CD14-positive monocyte (primary cell): Measurements from ENCODE around the gene STX2. TPM values are rescaled to one million over a fixed set of nuclear protein-coding genes. Genes with fewer than 3 reads are reported as not detected.

Source experiments
- DNase-seq, 3 donors: peaks; one replicate each; pipeline ENCODE4 v3.0.0-alpha.2; 2011 to 2022
- H2AFZ ChIP-seq: 2 replicates; pipeline ENCODE4 v1.6.0; 2012; ENCODE audit warnings: mild to moderate bottlenecking, low read depth, low read length, inconsistent platforms; ENCODE audit not compliant: insufficient read depth, poor library complexity, severe bottlenecking
- H3K27ac ChIP-seq, 2 donors: 1 replicate in 1 of 2; 2 replicates in 1 of 2; pipeline ENCODE4 v1.5.1; 2012 to 2013; ENCODE audit warnings: low read length in 2 of 2, control low read depth in 1 of 2, inconsistent platforms in 1 of 2, low read depth in 1 of 2, mild to moderate bottlenecking in 1 of 2
- H3K27me3 ChIP-seq, 2 donors: one replicate each; pipeline versions ENCODE4 v1.6.0 to v1.6.1; 2011 to 2013; ENCODE audit warnings: low read length in 2 of 2; ENCODE audit not compliant: control insufficient read depth in 2 of 2, insufficient read depth in 2 of 2
- H3K36me3 ChIP-seq, 2 donors: replicated peaks in 1 of 2; 1 replicate in 1 of 2; 2 replicates in 1 of 2; pipeline versions ENCODE4 v1.5.1 to v1.6.1; 2012 to 2013; ENCODE audit warnings: low read length in 2 of 2, control low read depth in 1 of 2, inconsistent platforms in 1 of 2, mild to moderate bottlenecking in 1 of 2; ENCODE audit not compliant: insufficient read depth in 2 of 2, control insufficient read depth in 1 of 2
- H3K4me1 ChIP-seq, 2 donors: 1 replicate in 1 of 2; 2 replicates in 1 of 2; pipeline versions ENCODE4 v1.5.1 to v1.6.1; 2012 to 2013; ENCODE audit warnings: low read length in 2 of 2, control low read depth in 1 of 2, inconsistent platforms in 1 of 2, mild to moderate bottlenecking in 1 of 2, moderate library complexity in 1 of 2; ENCODE audit not compliant: insufficient read depth in 2 of 2, control insufficient read depth in 1 of 2
- H3K4me2 ChIP-seq: replicated peaks from 2 replicates; pipeline ENCODE3; 2012; ENCODE audit warnings: low read length, moderate library complexity, mild to moderate bottlenecking; ENCODE audit not compliant: poor library complexity, severe bottlenecking; ENCODE audit errors: extremely low read depth
- H3K4me3 ChIP-seq, 3 experiments: fragments of 200-600 bp in 1 of 3; sonication (generic) in 1 of 3; replicated peaks in 1 of 3; 1 replicate in 2 of 3; 2 replicates in 1 of 3; pipeline ENCODE4 v1.5.1; 2011 to 2013; ENCODE audit warnings: low read length in 3 of 3, mild to moderate bottlenecking in 3 of 3, control low read depth in 2 of 3, low read depth in 2 of 3, inconsistent platforms in 1 of 3, moderate library complexity in 1 of 3
- H3K79me2 ChIP-seq: 2 replicates; pipeline ENCODE4 v1.6.0; 2012; ENCODE audit warnings: mild to moderate bottlenecking, control low read depth, inconsistent platforms, low read length, moderate library complexity; ENCODE audit not compliant: insufficient read depth
- H3K9ac ChIP-seq: 2 replicates; pipeline ENCODE4 v1.6.0; 2017; ENCODE audit warnings: low read length, mild to moderate bottlenecking; ENCODE audit not compliant: insufficient read depth, poor library complexity, severe bottlenecking
- H3K9me3 ChIP-seq, 2 donors: replicated peaks in 1 of 2; 1 replicate in 1 of 2; 2 replicates in 1 of 2; pipeline versions ENCODE4 v1.5.1 to v1.6.1; 2012 to 2013; ENCODE audit warnings: low read length in 2 of 2, control low read depth in 1 of 2; ENCODE audit not compliant: control insufficient read depth in 1 of 2, insufficient read depth in 1 of 2
- H4K20me1 ChIP-seq: 2 replicates; pipeline ENCODE4 v1.6.0; 2012; ENCODE audit warnings: mild to moderate bottlenecking, low read length, control low read depth, moderate library complexity; ENCODE audit not compliant: insufficient read depth
- H3K27ac Mint-ChIP-seq, 7 donors: one replicate each; pipeline ENCODE4 v1.8.0; 2020; ENCODE audit warnings: mild to moderate bottlenecking in 7 of 7, mixed read lengths in 7 of 7, moderate library complexity in 6 of 7, inconsistent platforms in 2 of 7
- H3K27me3 Mint-ChIP-seq, 3 donors: one replicate each; pipeline ENCODE4 v1.8.0; 2021 to 2022; ENCODE audit warnings: low read depth in 3 of 3, mild to moderate bottlenecking in 3 of 3, mixed read lengths in 3 of 3, moderate library complexity in 3 of 3, inconsistent platforms in 1 of 3
- H3K36me3 Mint-ChIP-seq, 2 donors: one replicate each; pipeline ENCODE4 v1.8.0; 2020; ENCODE audit warnings: mixed read lengths in 2 of 2, inconsistent platforms in 1 of 2, mild to moderate bottlenecking in 1 of 2
- H3K4me1 Mint-ChIP-seq: one replicate; pipeline ENCODE4 v1.8.0; 2020; ENCODE audit warnings: mild to moderate bottlenecking, mixed read lengths
- H3K4me3 Mint-ChIP-seq, 2 donors: one replicate each; pipeline ENCODE4 v1.8.0; 2020; ENCODE audit warnings: mild to moderate bottlenecking in 2 of 2, mixed read lengths in 2 of 2, moderate library complexity in 1 of 2
- H3K9me3 Mint-ChIP-seq, 7 donors: one replicate each; pipeline ENCODE4 v1.8.0; 2020 to 2022; ENCODE audit warnings: mixed read lengths in 7 of 7, mild to moderate bottlenecking in 6 of 7, moderate library complexity in 6 of 7, inconsistent platforms in 2 of 7
- CTCF ChIP-seq: fragments of 200-600 bp; IDR thresholded peaks from one replicate; pipeline ENCODE4 v1.8.0; 2022; ENCODE audit warnings: antibody characterized with exemption, mild to moderate bottlenecking
- WGBS: methylation state at CpG from one replicate; pipeline ENCODE4 v1.1.5; 2013; ENCODE audit warnings: missing lambda C conversion rate; ENCODE audit not compliant: insufficient coverage; 5-methylcytosine and 5-hydroxymethylcytosine counted together
- intact Hi-C, 2 donors: fragments of 100-400 bp; cut with micrococcal nuclease; formaldehyde crosslinking; loops; one replicate each; pipeline versions ENCODE4 v1.15.0 to v1.15.1; 2023
- polyA plus RNA-seq, 3 donors: library from polyadenylated mRNA; depleted of rRNA in 1 of 3; unstranded in 2 of 3; stranded (reverse) in 1 of 3; fragments of 300-500 nt in 2 of 3; fragments of >200 nt in 1 of 3; fragmentation: Illumina TruSeq in 2 of 3; gene quantifications; 1 replicate in 2 of 3; 2 replicates in 1 of 3; pipeline ENCODE4 v1.2.3, GENCODE V29; 2012 to 2021

Gene STX2
- polyA plus RNA-seq, 3 donors = 4.8 to 32.9 (median 7.6) TPM

- no peak for TF ChIP-seq CTCF
- Histone ChIP-seq H3K9ac (no peak overlapping the region), H3K4me1 (peaks cover 4 to 10% of the 10 kb centered on the region in 2 donors), H3K9me3 (no peaks in the 10 kb centered on the region), H4K20me1 (no peaks in the 10 kb centered on the region), H3K4me2 (no peak overlapping the region), H2AFZ (no peak overlapping the region), H3K79me2 (no peaks in the 10 kb centered on the region), H3K36me3 (peaks cover 3 to 27% of the 10 kb centered on the region in 2 donors), H3K4me3 (no peak overlapping the region), H3K27me3 (no peaks in the 10 kb centered on the region), H3K27ac (no peak overlapping the region)
- H3K4me1 Mint-ChIP-seq = peaks cover 14% of the 10 kb centered on the region
- H3K27me3 Mint-ChIP-seq = peaks cover 0 to 2% (median 0%) of the 10 kb centered on the region in 3 donors
- peaks cover 29 to 31% of the 10 kb centered on the region in 2 donors for H3K36me3 Mint-ChIP-seq
- intact Hi-C loops = no loop called here
- H3K27ac Mint-ChIP-seq = no peak overlapping the region
- no peak overlapping the region for H3K4me3 Mint-ChIP-seq
- 92% methylated on average over 5 of the region's 14 CpGs for WGBS
- H3K9me3 Mint-ChIP-seq = no peaks in the 10 kb centered on the region
- DNase-seq = no peak
Observed at GRCh38 chr12:130817804-130818203, 21.2 kb downstream of the STX2 start.

GRCh38 chr12:130816097-130816496, 23.0 kb downstream of the STX2 start:
- peaks cover 7% of the 10 kb centered on the region for H3K4me1 Mint-ChIP-seq
- peaks cover 0 to 2% (median 0%) of the 10 kb centered on the region in 3 donors for H3K27me3 Mint-ChIP-seq
- Histone ChIP-seq H3K9me3 (no peaks in the 10 kb centered on the region), H3K4me2 (no peak overlapping the region), H3K4me3 (no peak overlapping the region), H3K9ac (no peak overlapping the region), H3K4me1 (peaks cover 4 to 10% of the 10 kb centered on the region in 2 donors), H3K36me3 (peaks cover 9 to 24% of the 10 kb centered on the region in 2 donors), H2AFZ (no peak overlapping the region), H3K27me3 (no peaks in the 10 kb centered on the region), H3K79me2 (no peaks in the 10 kb centered on the region), H4K20me1 (no peaks in the 10 kb centered on the region), H3K27ac (no peak overlapping the region)
- H3K36me3 Mint-ChIP-seq = peaks cover 32 to 36% of the 10 kb centered on the region in 2 donors
- no peak for DNase-seq
- H3K9me3 Mint-ChIP-seq = no peaks in the 10 kb centered on the region
- intact Hi-C loops = no loop called here
- 81% methylated on average over 12 of the region's 14 CpGs for WGBS
- H3K27ac Mint-ChIP-seq = no peak overlapping the region
- TF ChIP-seq CTCF = no peak
- no peak overlapping the region for H3K4me3 Mint-ChIP-seq
